NCI-H1105 treated with DMSO at 0.1 percent for 48 hours (cell line): Measurements from ENCODE around the gene WWC1.
A peak's percentile ranks its signal among the peaks of the same experiment; 100 is the strongest.
"Not testable (repeated sequence)": the region's sequence is repeated elsewhere in the genome, so short reads cannot be mapped to it uniquely, and the experiment has no call there.

ENCODE experiments used
- DNase-seq: peaks from one replicate; lab custom pipeline; 2025; lab: John Stamatoyannopoulos, UW

The WWC1 gene

GRCh38 chr5:168411871-168412270 is 120.4 kb downstream of the WWC1 start:
- DNase-seq: no peak

DNA sequence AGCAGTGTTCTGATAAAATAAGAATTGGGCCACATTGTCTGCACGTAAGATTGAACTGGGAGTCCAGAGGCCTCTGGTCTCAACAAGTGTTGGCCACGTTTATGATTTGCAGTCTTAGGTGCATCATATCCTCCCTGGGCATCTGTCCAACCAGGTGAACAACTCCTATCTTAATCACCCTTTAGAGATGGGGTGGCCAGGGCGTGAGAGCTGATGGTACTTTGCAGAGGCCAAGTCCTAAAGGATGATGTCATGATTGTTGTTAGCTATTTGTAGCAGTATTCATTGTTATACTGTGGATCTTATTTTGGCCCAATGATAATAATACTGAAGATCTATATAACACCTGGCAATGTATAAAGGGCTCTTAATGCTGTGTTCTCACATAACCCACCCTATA is 121.6 kb downstream of the WWC1 start:
- DNase-seq: no peak

- DNase-seq: no peak
Measured at GRCh38 chr5:168413596-168413995, 122.2 kb downstream of the WWC1 start.

DNA sequence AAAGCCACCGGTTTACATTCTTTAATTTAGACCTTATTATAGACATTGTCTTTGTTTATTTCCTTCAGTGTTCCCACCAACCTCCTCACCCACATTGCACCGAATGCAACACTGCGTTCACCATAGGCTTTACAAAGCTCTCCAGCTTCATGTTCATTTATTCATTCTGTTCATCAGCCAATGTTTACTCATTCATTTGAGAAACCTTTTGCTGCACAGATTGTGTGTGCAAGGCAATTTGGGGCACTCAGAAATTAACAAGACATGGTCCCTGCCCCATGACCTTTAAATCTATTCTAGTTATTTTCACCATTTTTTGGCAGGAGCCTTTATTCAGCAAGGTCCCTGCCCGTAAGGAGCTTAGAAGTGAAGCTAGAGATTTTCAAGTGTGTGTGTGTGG is 124.0 kb downstream of the WWC1 start:
- DNase-seq: no peak

DNA sequence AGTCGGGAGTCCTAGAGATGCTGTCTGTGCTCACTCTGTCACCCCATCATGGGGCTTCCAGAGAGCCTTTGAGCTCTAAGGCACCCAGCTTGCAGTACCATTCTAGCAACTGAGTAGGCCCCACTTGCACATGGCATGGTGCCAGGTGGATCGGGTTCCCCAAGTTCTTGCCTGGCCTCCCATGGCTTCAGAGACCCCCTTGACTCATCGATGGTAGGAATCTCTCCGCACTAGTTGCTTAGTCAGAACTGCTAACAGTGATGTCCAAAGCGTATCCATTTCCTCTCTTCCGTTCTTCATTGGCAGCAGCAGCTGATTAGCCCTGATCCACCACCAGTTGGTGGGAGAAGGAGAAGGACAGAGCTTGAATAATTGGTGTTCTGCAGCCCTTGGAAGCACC is 124.5 kb downstream of the WWC1 start:
- DNase-seq: no peak

DNA sequence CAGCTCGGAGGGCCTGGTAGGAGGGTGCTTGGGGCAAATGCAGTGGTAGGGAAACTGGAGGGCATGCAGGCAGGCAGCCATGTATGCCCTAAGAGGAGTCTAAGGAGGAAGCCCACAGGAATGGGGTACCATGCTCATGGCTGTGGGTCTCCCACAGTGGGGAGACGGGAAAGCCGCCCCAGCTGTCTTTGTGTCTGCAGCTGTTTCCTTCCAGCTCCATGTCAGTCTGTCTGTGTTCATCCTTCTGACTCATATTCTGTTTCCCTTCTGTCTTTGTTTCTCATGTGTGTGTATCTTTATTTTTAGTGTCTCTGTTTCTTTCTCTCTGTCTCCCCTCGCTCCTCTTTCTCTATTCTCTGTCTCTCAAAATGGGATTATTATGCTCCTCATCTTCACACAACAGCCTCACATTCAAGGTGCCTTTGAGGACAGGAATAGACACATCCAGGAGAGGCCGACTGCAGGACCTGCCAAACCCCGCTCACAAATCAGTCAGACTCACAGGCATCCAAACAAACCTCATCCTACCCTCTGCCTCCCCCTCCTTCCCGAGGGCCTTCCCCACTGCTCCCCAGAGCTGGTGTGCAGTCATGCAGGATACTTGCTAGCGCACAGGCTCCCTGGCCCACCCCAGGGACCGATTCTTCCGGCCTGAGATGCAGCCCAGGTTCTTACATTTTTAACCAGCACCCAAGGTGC is 126.4 kb downstream of the WWC1 start:
- no peak for DNase-seq

DNA sequence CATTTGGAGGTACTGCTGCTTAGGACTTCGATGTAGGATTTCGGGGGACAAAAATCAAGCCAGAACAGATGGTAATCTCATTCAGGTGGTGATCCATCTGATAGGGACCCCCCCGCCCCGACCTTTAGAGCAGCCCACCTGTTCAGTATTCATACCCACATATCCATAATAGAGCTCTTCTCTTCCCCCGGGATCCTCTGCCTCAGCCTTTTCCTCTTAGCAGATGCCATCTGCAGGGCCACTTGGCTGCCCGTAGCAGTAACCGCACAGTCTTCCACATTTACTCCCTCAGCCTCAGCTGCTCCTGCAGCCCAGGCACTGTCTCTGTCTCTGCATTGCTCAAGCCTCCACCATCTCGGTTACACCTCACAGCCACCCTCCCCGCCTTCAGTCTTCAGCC is 129.0 kb downstream of the WWC1 start:
- DNase-seq: no peak

DNA sequence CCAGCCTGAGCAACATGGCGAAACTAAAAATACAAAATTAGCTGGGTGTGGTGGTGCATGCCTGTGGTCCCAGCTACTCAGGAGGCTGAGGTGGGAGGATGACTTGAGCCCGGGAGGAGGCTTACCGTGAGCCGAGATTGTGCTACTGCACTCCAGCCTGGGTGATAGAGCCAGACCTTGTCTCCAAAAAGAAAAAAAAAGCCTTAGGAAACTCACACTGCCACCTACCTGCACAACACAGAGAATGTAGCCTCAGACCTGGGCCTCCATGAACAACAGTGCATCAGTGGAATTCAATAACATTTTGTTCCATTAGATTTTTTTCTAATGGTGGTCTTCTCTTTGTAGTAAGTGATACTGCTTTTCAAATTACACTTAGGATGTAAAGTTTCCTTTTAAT is 131.0 kb downstream of the WWC1 start:
- no peak for DNase-seq

GRCh38 chr5:168423478-168423877 is 132.0 kb downstream of the WWC1 start:
- DNase-seq: no peak

DNA sequence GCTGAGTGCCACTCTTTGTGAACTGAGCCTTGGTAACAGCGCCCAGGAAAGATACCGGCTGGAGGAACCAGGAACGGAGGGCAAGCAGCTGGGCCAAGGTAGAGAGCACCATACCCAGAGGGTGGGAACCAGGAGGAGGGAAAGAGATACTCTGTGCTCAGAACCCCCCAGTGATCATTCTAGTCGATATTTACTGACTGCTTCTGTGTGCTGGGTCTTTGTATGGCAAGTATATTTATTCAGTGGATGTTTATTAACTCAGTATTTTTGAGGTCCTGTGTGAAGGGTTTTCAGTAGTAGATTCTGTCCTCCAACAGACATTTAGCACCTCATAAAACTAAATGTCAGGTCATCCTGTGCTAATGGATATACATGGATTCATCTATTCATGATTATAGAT is 132.5 kb downstream of the WWC1 start:
- no peak for DNase-seq

DNA sequence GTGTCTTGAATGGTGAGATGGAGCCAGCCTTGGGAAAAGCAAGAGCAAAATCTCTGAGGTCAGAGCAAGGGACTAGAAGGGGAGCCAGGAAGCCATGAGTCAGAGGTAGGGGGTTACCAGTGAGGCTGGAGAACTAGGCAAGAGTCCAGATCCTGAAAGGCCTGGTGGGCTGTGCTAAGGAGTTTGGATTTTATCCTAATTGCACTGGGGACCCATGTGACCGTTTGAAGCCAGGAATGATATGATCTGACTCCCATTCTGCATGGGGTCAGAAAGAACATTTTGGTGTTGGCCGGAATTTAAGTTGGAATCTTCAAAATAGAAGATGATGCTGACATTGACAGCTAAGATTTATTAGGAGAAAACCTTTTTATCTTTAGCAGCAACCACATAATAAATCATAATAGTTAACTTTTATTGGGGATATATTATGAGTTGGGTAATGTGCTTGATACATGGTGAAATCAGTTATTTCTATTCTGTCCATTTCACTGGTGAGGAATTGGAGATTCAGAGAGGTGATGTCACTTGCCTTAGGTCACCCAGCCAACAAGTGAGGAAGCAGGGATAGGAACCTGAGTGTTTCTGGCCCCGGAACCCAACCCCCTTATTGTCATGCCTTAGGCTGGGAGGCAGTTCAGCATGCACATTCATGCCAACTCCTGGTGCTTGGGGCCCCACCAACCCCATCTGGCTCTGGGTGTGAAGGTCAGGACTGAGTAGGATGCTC is 133.3 kb downstream of the WWC1 start:
- DNase-seq: no peak

GRCh38 chr5:168426007-168426863 is 134.8 kb downstream of the WWC1 start:
- DNase-seq: no peak

DNA sequence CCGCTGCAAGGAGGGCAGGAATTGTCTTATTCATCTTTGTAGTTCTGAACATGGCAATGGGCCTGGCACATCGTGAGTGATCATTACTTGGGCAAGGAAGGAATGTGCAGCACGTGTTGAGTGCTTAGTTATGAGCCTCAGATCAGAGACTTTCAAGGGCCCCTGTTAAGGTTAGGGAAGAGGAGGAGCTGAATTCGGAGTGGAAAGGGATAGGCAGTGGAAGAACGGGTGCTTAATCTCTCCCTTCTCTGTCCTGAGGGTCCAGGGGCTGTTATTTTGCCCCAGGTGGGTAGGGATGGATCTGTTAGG is 135.4 kb downstream of the WWC1 start:
- DNase-seq: no peak

GRCh38 chr5:168427224-168427623 is 135.8 kb downstream of the WWC1 start:
- DNase-seq: no peak

DNA sequence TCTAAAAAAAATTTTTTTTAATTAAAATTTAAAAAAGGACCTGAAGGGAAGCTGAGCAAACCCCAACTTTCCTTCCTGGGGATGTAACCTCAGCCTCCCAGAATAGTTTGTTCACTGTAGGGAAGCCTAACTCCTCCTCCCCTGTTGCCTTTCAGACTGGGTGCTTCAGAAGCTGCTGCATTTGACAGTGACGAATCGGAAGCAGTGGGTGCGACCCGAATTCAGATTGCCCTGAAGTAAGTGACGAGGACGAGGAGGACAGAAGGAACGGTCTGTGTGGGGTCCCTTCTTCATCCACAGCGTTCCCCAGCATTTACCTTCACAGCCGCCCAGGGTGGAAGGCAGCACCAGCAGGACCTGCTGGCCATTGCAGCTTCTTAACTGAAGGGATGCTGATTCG is 137.1 kb downstream of the WWC1 start:
- no peak for DNase-seq

- DNase-seq: no peak
Measured at GRCh38 chr5:168430296-168430695, 138.9 kb downstream of the WWC1 start.

DNA sequence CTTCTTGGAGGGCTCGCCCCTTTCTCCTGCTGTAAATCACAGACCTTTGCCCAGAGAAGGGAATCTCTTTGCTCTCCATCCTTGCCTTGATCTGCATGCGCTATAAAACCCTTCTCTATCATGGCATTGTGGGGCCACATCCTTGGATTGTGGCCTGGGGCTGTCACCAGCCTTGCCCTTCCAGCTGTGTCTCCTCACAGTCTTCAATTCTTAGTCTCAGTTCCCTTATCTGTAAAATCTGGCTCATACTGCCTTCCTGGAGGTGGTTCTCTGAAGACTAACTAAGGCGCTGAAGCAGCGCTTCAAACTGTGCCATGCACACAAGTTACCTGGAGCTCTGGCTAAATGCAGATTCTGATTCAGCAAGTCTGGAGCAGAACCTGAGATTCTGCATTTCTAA is 141.5 kb downstream of the WWC1 start:
- no peak for DNase-seq

DNA sequence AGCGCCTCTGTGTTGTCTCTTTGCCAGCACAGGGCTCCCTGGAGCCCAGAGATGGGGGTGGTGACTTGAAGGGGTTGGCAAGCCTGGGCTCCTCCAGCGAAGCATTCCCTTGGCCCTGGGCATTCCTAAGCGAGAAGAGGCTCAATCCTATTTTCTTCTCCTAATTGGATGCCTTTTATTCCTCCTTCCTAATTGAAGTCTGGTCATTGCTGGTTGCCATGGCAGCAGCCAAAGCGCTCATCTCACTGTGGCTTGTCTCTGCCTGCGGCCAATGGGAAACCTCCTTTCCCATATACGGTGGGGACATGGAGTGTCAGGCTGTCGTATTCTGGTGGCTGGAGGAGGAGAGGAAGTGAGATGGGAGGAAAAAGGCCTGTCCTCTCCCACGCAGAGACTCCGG is 142.6 kb downstream of the WWC1 start:
- peak; percentile 30 for DNase-seq

GRCh38 chr5:168434746-168435321 is 143.4 kb downstream of the WWC1 start:
- DNase-seq: no peak

DNA sequence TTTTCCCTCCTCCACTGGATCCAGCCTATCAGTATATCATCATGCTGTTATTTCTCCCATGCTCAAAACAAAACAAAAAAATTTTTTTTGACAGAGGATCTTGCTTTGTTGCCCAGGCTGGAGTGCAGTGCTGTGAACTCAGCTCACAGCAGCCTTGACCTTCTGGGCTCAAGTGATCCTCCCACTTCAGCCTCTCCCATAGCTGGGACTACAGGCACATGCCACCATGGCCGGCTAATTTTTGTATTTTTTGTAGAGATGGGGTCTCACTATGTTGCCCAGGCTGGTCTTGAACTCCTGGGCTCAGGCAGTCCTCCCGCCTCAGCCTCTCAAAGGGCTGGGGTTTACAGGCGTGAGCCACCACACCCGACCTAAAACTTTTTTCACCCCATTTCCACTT is 143.9 kb downstream of the WWC1 start:
- not testable (repeated sequence) for DNase-seq

GRCh38 chr5:168438349-168438748 is 146.9 kb downstream of the WWC1 start:
- no peak for DNase-seq

- DNase-seq: no peak
Measured at GRCh38 chr5:168443533-168443932, 152.1 kb downstream of the WWC1 start.
